Measurements from ENCODE around the gene SERINC4. TPM values are rescaled to one million over a fixed set of nuclear protein-coding genes. Genes with fewer than 3 reads are reported as not detected.

Gene SERINC4
- total and polyA plus RNA-seq, 2 donors (not counting 3 experiments of a cell fraction or from before 2014, with no cell fraction given): not detected

DNA sequence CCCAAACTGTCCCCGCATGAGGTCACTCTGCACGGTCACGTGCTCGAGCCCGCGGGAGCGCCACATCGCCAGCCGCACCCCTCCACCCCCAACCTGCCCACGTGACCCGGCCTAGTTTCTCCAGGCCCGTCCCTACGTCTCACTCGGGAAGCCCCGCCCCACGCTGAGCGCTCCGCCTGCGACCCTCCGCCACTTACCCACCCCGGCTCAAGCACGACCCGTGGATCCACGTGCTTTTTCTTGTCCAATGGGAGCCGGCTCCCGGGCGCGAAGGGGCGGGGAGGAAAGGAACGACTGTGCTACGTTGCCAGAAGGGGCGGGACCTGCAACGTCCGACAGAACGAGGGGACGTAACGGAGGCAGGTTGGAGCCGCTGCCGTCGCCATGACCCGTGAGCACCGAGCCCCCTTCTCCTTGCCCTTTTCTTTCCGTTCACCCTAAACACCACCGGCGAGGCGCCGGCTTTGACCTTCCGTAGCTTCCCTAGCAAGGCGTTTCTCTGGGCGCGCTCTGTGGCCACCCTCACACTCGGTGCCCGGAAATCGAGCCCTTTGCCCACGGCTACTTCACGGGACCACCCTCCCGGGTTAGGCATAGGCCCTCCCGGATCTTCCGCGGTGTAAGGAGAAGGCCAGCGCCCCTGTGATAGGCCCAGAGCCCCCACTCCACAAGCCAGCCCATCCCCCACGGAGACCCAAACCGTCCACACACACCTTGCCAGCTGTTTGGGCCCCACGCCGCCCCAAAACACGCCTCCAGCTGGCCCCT, 7.8 kb downstream of the SERINC4 start, which contains the start of gene SERF2:
Gene SERF2 (plus strand): TSS at position 328 of the 768 bp plus-strand sequence. CDS start 57 bp downstream, at position 385.
- ChIA-PET CTCF (interaction anchor here (1.0 to 2.1 kb wide), 2 partner anchors 12 to 16 kb away, joined by 3 to 12 read pairs; partner anchors contain the start of gene ELL3), POLR2A (interaction anchor here (0.9 kb wide), 1 partner anchor 9 kb away, joined by 3 read pairs; no protein-coding TSS in a partner anchor)
- Histone ChIP-seq H3K9me3 (replicated peaks; ENCODE audit: control insufficient read depth, insufficient read depth, low read length) (no peaks in the 10 kb centered on the region), H3K9me1 (replicated peaks; ENCODE audit: control insufficient read depth, extremely low read depth, insufficient read depth, low read length) (no peaks in the 10 kb centered on the region), H4K20me1 (replicated peaks; ENCODE audit: control insufficient read depth, extremely low read depth, insufficient read depth, low read length) (no peaks in the 10 kb centered on the region), H3K36me3 (ENCODE audit: control insufficient read depth in 2 of 2, extremely low read depth in 1 of 2, insufficient read depth in 2 of 2, low read length in 2 of 2) (peaks cover 21 to 26% of the 10 kb centered on the region in 2 experiments), H3K27ac (ENCODE audit: insufficient read depth, low read depth, low read length) (peak within 1 kb of the TSS; percentile 91), H3K79me2 (ENCODE audit: control insufficient read depth, insufficient read depth, low read length) (peaks cover 31% of the 10 kb centered on the region), H2AFZ (ENCODE audit: low read depth, low read length) (peak within 1 kb of the TSS; percentile 72), H3K9ac (replicated peaks; ENCODE audit: extremely low read depth, insufficient read depth, low read length) (peak within 1 kb of the TSS; percentile 99), H3K4me3 (replicated peaks in 1 of 3; ENCODE audit: insufficient read depth in 1 of 3, low read depth in 1 of 3, low read length in 3 of 3) (peak within 1 kb of the TSS; percentile 73 to 82 (median 74)), H3K4me1 (ENCODE audit: control insufficient read depth, extremely low read depth, insufficient read depth, low read length) (peaks cover 21% of the 10 kb centered on the region), H3K4me2 (ENCODE audit: insufficient read depth, low read length) (peak within 1 kb of the TSS; percentile 82), H3K27me3 (ENCODE audit: control insufficient read depth in 2 of 2, insufficient read depth in 2 of 2, low read length in 2 of 2) (no peaks in the 10 kb centered on the region)
- BruUV-seq (replicated peaks): TSS peak; percentile 62
- DNase-seq (ENCODE audit: low read depth, low spot score): peak; percentile 100
- dilution Hi-C loops (cut with MboI; ENCODE audit: extremely low pct_ligation_motif_present, low sequenced_read_pairs) (no loop called here), intact Hi-C loops (cut with micrococcal nuclease) (loop anchor here (1.0 kb wide), 2 partner anchors 15 to 32 kb away; partner anchors contain the start of gene MFAP1)
- no peak for TF ChIP-seq FOS (IDR thresholded peaks at IDR 0.05; ENCODE audit: borderline replicate concordance, insufficient read depth, low read length)
- peak; percentile 84 for TF ChIP-seq MYC (IDR thresholded peaks at IDR 0.05; ENCODE audit: low read depth, low read length)
- TF ChIP-seq, protein P1, sequence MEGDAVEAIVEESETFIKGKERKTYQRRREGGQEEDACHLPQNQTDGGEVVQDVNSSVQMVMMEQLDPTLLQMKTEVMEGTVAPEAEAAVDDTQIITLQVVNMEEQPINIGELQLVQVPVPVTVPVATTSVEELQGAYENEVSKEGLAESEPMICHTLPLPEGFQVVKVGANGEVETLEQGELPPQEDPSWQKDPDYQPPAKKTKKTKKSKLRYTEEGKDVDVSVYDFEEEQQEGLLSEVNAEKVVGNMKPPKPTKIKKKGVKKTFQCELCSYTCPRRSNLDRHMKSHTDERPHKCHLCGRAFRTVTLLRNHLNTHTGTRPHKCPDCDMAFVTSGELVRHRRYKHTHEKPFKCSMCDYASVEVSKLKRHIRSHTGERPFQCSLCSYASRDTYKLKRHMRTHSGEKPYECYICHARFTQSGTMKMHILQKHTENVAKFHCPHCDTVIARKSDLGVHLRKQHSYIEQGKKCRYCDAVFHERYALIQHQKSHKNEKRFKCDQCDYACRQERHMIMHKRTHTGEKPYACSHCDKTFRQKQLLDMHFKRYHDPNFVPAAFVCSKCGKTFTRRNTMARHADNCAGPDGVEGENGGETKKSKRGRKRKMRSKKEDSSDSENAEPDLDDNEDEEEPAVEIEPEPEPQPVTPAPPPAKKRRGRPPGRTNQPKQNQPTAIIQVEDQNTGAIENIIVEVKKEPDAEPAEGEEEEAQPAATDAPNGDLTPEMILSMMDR (IDR thresholded peaks at IDR 0.05; ENCODE audit: extremely low read depth in 1 of 2, insufficient read depth in 1 of 2, low read depth in 1 of 2, low read length in 2 of 2): no peak
- peak; percentile 99 for TF ChIP-seq MAX (IDR thresholded peaks at IDR 0.05; ENCODE audit: insufficient read depth, insufficient read length)
- peak; percentile 76 for TF ChIP-seq POLR2AphosphoS5 (IDR thresholded peaks at IDR 0.05; ENCODE audit: insufficient read depth, low read depth, low read length)
- peak; percentile 95 for TF ChIP-seq POLR2A (IDR thresholded peaks at IDR 0.05; ENCODE audit: low read depth, low read length)
- peak; percentile 100 for FAIRE-seq

Measured in endothelial cell of umbilical vein (primary cell).